CD14-positive monocyte (primary cell): ENCODE results near the gene CDH13. TPM values are rescaled to one million over a fixed set of nuclear protein-coding genes. Genes with fewer than 3 reads are reported as not detected.

Experiments used
- DNase-seq, 3 donors: peaks; one replicate each; pipeline ENCODE4 v3.0.0-alpha.2; 2011 to 2022
- H2AFZ ChIP-seq: 2 replicates; pipeline ENCODE4 v1.6.0; 2012; ENCODE audit warnings: mild to moderate bottlenecking, low read depth, low read length, inconsistent platforms; ENCODE audit not compliant: insufficient read depth, poor library complexity, severe bottlenecking
- H3K27ac ChIP-seq, 2 donors: 1 replicate in 1 of 2; 2 replicates in 1 of 2; pipeline ENCODE4 v1.5.1; 2012 to 2013; ENCODE audit warnings: low read length in 2 of 2, control low read depth in 1 of 2, inconsistent platforms in 1 of 2, low read depth in 1 of 2, mild to moderate bottlenecking in 1 of 2
- H3K27me3 ChIP-seq, 2 donors: one replicate each; pipeline versions ENCODE4 v1.6.0 to v1.6.1; 2011 to 2013; ENCODE audit warnings: low read length in 2 of 2; ENCODE audit not compliant: control insufficient read depth in 2 of 2, insufficient read depth in 2 of 2
- H3K36me3 ChIP-seq, 2 donors: replicated peaks in 1 of 2; 1 replicate in 1 of 2; 2 replicates in 1 of 2; pipeline versions ENCODE4 v1.5.1 to v1.6.1; 2012 to 2013; ENCODE audit warnings: low read length in 2 of 2, control low read depth in 1 of 2, inconsistent platforms in 1 of 2, mild to moderate bottlenecking in 1 of 2; ENCODE audit not compliant: insufficient read depth in 2 of 2, control insufficient read depth in 1 of 2
- H3K4me1 ChIP-seq, 2 donors: 1 replicate in 1 of 2; 2 replicates in 1 of 2; pipeline versions ENCODE4 v1.5.1 to v1.6.1; 2012 to 2013; ENCODE audit warnings: low read length in 2 of 2, control low read depth in 1 of 2, inconsistent platforms in 1 of 2, mild to moderate bottlenecking in 1 of 2, moderate library complexity in 1 of 2; ENCODE audit not compliant: insufficient read depth in 2 of 2, control insufficient read depth in 1 of 2
- H3K4me2 ChIP-seq: replicated peaks from 2 replicates; pipeline ENCODE3; 2012; ENCODE audit warnings: low read length, moderate library complexity, mild to moderate bottlenecking; ENCODE audit not compliant: poor library complexity, severe bottlenecking; ENCODE audit errors: extremely low read depth
- H3K4me3 ChIP-seq, 3 experiments: fragments of 200-600 bp in 1 of 3; sonication (generic) in 1 of 3; replicated peaks in 1 of 3; 1 replicate in 2 of 3; 2 replicates in 1 of 3; pipeline ENCODE4 v1.5.1; 2011 to 2013; ENCODE audit warnings: low read length in 3 of 3, mild to moderate bottlenecking in 3 of 3, control low read depth in 2 of 3, low read depth in 2 of 3, inconsistent platforms in 1 of 3, moderate library complexity in 1 of 3
- H3K79me2 ChIP-seq: 2 replicates; pipeline ENCODE4 v1.6.0; 2012; ENCODE audit warnings: mild to moderate bottlenecking, control low read depth, inconsistent platforms, low read length, moderate library complexity; ENCODE audit not compliant: insufficient read depth
- H3K9ac ChIP-seq: 2 replicates; pipeline ENCODE4 v1.6.0; 2017; ENCODE audit warnings: low read length, mild to moderate bottlenecking; ENCODE audit not compliant: insufficient read depth, poor library complexity, severe bottlenecking
- H3K9me3 ChIP-seq, 2 donors: replicated peaks in 1 of 2; 1 replicate in 1 of 2; 2 replicates in 1 of 2; pipeline versions ENCODE4 v1.5.1 to v1.6.1; 2012 to 2013; ENCODE audit warnings: low read length in 2 of 2, control low read depth in 1 of 2; ENCODE audit not compliant: control insufficient read depth in 1 of 2, insufficient read depth in 1 of 2
- H4K20me1 ChIP-seq: 2 replicates; pipeline ENCODE4 v1.6.0; 2012; ENCODE audit warnings: mild to moderate bottlenecking, low read length, control low read depth, moderate library complexity; ENCODE audit not compliant: insufficient read depth
- H3K27ac Mint-ChIP-seq, 7 donors: one replicate each; pipeline ENCODE4 v1.8.0; 2020; ENCODE audit warnings: mild to moderate bottlenecking in 7 of 7, mixed read lengths in 7 of 7, moderate library complexity in 6 of 7, inconsistent platforms in 2 of 7
- H3K27me3 Mint-ChIP-seq, 3 donors: one replicate each; pipeline ENCODE4 v1.8.0; 2021 to 2022; ENCODE audit warnings: low read depth in 3 of 3, mild to moderate bottlenecking in 3 of 3, mixed read lengths in 3 of 3, moderate library complexity in 3 of 3, inconsistent platforms in 1 of 3
- H3K36me3 Mint-ChIP-seq, 2 donors: one replicate each; pipeline ENCODE4 v1.8.0; 2020; ENCODE audit warnings: mixed read lengths in 2 of 2, inconsistent platforms in 1 of 2, mild to moderate bottlenecking in 1 of 2
- H3K4me1 Mint-ChIP-seq: one replicate; pipeline ENCODE4 v1.8.0; 2020; ENCODE audit warnings: mild to moderate bottlenecking, mixed read lengths
- H3K4me3 Mint-ChIP-seq, 2 donors: one replicate each; pipeline ENCODE4 v1.8.0; 2020; ENCODE audit warnings: mild to moderate bottlenecking in 2 of 2, mixed read lengths in 2 of 2, moderate library complexity in 1 of 2
- H3K9me3 Mint-ChIP-seq, 7 donors: one replicate each; pipeline ENCODE4 v1.8.0; 2020 to 2022; ENCODE audit warnings: mixed read lengths in 7 of 7, mild to moderate bottlenecking in 6 of 7, moderate library complexity in 6 of 7, inconsistent platforms in 2 of 7
- CTCF ChIP-seq: fragments of 200-600 bp; IDR thresholded peaks from one replicate; pipeline ENCODE4 v1.8.0; 2022; ENCODE audit warnings: antibody characterized with exemption, mild to moderate bottlenecking
- WGBS: methylation state at CpG from one replicate; pipeline ENCODE4 v1.1.5; 2013; ENCODE audit warnings: missing lambda C conversion rate; ENCODE audit not compliant: insufficient coverage; 5-methylcytosine and 5-hydroxymethylcytosine counted together
- intact Hi-C, 2 donors: fragments of 100-400 bp; cut with micrococcal nuclease; formaldehyde crosslinking; loops; one replicate each; pipeline versions ENCODE4 v1.15.0 to v1.15.1; 2023
- polyA plus RNA-seq, 3 donors: library from polyadenylated mRNA; depleted of rRNA in 1 of 3; unstranded in 2 of 3; stranded (reverse) in 1 of 3; fragments of 300-500 nt in 2 of 3; fragments of >200 nt in 1 of 3; fragmentation: Illumina TruSeq in 2 of 3; gene quantifications; 1 replicate in 2 of 3; 2 replicates in 1 of 3; pipeline ENCODE4 v1.2.3, GENCODE V29; 2012 to 2021

The CDH13 gene
- polyA plus RNA-seq, 3 donors: 0.13 to 0.19 TPM; not detected in 1

- Histone ChIP-seq H3K9ac (no peak overlapping the region), H3K36me3 (no peaks in the 10 kb centered on the region), H3K9me3 (no peaks in the 10 kb centered on the region), H3K27me3 (no peaks in the 10 kb centered on the region), H3K27ac (no peak overlapping the region), H4K20me1 (no peaks in the 10 kb centered on the region), H3K4me2 (no peak overlapping the region), H2AFZ (no peak overlapping the region), H3K4me1 (no peaks in the 10 kb centered on the region), H3K79me2 (no peaks in the 10 kb centered on the region), H3K4me3 (no peak overlapping the region)
- H3K4me3 Mint-ChIP-seq: no peak overlapping the region
- no peaks in the 10 kb centered on the region for H3K36me3 Mint-ChIP-seq
- no peaks in the 10 kb centered on the region for H3K4me1 Mint-ChIP-seq
- H3K27me3 Mint-ChIP-seq: peaks cover 1 to 6% (median 2%) of the 10 kb centered on the region in 3 donors
- WGBS: 90% methylated on average over 3 of the region's 6 CpGs
- DNase-seq: no peak
- H3K27ac Mint-ChIP-seq: no peak overlapping the region
- peaks cover 0 to 4% (median 0%) of the 10 kb centered on the region in 7 donors for H3K9me3 Mint-ChIP-seq
- no peak for TF ChIP-seq CTCF
- intact Hi-C loops: no loop called here
Observed at GRCh38 chr16:82810077-82810476, 183.3 kb downstream of the CDH13 start.

DNA sequence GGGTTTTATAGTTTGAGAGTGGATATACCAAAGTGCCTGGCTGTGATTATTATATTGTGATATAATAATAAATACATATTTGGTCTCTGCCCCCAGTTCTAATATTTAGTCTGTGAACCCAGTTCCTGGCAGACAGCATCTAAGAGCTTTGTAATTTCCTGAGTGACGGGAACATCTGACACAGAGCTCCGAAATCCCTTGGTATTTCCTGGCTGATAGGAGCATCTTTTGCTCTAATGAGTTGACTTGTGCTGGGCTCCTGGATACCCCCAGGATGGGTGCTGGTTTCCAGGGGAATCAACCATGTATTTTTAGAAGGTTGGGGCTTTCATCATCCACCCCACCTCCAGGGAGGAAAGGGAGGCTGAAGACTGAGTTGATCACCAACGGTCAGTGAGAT is 187.3 kb downstream of the CDH13 start:
- Mint-ChIP-seq H3K27me3 (peaks cover 0 to 6% (median 0%) of the 10 kb centered on the region in 3 donors), H3K36me3 (no peaks in the 10 kb centered on the region), H3K27ac (no peak overlapping the region), H3K9me3 (no peaks in the 10 kb centered on the region), H3K4me1 (no peaks in the 10 kb centered on the region), H3K4me3 (no peak overlapping the region)
- Histone ChIP-seq H3K4me3 (no peak overlapping the region), H3K4me2 (no peak overlapping the region), H3K79me2 (no peaks in the 10 kb centered on the region), H4K20me1 (no peaks in the 10 kb centered on the region), H3K4me1 (no peaks in the 10 kb centered on the region), H2AFZ (no peak overlapping the region), H3K36me3 (no peaks in the 10 kb centered on the region), H3K27ac (no peak overlapping the region), H3K27me3 (no peaks in the 10 kb centered on the region), H3K9ac (no peak overlapping the region), H3K9me3 (no peaks in the 10 kb centered on the region)
- intact Hi-C loops: no loop called here
- no CpG with 5 or more reads among the region's 3 CpGs for WGBS
- no peak for DNase-seq
- no peak for TF ChIP-seq CTCF
